Measurements from ENCODE around the gene PEAK1.

The PEAK1 gene

GRCh38 chr15:77421370-77421700 is 1.4 kb upstream of the PEAK1 start:
- TF ChIP-seq CTCF (IDR thresholded peaks at IDR 0.05; ENCODE audit: low read depth, low read length), result no peak
- DNase-seq (ENCODE audit: extremely low read depth, low read depth), result no peak

- DNase-seq (ENCODE audit: extremely low read depth, low read depth), result peak; percentile 67
- no peak for TF ChIP-seq CTCF (IDR thresholded peaks at IDR 0.05; ENCODE audit: low read depth, low read length)
Observed at GRCh38 chr15:77420610-77421369, 886 bp upstream of the PEAK1 start, which contains the start of gene HMG20A. TSS of gene HMG20A (plus strand) at chr15:77420888. CDS start at chr15:77458408, 37,520 bp downstream.

- no peak for DNase-seq (ENCODE audit: extremely low read depth, low read depth)
- TF ChIP-seq CTCF (IDR thresholded peaks at IDR 0.05; ENCODE audit: low read depth, low read length), result peak; percentile 27
Observed at GRCh38 chr15:77418966-77419835, 703 bp downstream of the PEAK1 start.

GRCh38 chr15:77418391-77418965 is 1.4 kb downstream of the PEAK1 start:
- no peak for TF ChIP-seq CTCF (IDR thresholded peaks at IDR 0.05; ENCODE audit: low read depth, low read length)
- no peak for DNase-seq (ENCODE audit: extremely low read depth, low read depth)

GRCh38 chr15:77417602-77418001 is 2.3 kb downstream of the PEAK1 start:
- no peak for TF ChIP-seq CTCF (IDR thresholded peaks at IDR 0.05; ENCODE audit: low read depth, low read length)
- no peak for DNase-seq (ENCODE audit: extremely low read depth, low read depth)

GRCh38 chr15:77416954-77417353 is 3.0 kb downstream of the PEAK1 start:
- DNase-seq (ENCODE audit: extremely low read depth, low read depth), result no peak
- no peak for TF ChIP-seq CTCF (IDR thresholded peaks at IDR 0.05; ENCODE audit: low read depth, low read length)

- no peak for TF ChIP-seq CTCF (IDR thresholded peaks at IDR 0.05; ENCODE audit: low read depth, low read length)
- DNase-seq (ENCODE audit: extremely low read depth, low read depth), result peak; percentile 51
Observed at GRCh38 chr15:77416148-77416455, 3.8 kb downstream of the PEAK1 start.
